ENCODE results near the gene ATG13.

ATG13 gene

DNA sequence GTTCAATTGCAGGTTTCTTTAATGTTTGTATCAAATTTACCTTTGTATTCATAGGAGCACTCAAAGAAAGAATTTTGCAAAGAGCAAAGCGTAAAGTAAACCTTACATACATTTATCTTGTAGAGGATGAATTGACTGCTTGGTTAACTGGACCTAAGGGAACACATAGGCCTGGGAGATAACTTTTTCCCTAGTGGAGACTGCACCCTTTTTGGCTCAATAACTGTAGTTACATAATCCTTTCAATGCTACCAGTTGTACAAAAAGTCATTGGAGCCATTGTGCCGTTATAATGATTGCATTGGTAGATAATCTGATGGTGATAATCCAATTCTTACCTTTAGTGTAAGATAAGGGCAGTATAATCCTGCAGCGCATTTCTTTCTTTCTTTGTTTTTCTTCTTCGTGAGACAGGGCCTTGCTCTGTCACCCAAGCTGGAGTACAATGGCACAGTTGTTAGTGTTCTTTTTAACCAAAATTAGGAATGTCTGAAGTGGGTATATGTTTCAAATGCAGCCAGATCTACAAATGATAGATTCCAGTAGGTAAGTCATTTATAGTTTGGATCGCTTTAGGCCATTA, 18.3 kb downstream of the ATG13 start:
- TF ChIP-seq, protein P1, sequence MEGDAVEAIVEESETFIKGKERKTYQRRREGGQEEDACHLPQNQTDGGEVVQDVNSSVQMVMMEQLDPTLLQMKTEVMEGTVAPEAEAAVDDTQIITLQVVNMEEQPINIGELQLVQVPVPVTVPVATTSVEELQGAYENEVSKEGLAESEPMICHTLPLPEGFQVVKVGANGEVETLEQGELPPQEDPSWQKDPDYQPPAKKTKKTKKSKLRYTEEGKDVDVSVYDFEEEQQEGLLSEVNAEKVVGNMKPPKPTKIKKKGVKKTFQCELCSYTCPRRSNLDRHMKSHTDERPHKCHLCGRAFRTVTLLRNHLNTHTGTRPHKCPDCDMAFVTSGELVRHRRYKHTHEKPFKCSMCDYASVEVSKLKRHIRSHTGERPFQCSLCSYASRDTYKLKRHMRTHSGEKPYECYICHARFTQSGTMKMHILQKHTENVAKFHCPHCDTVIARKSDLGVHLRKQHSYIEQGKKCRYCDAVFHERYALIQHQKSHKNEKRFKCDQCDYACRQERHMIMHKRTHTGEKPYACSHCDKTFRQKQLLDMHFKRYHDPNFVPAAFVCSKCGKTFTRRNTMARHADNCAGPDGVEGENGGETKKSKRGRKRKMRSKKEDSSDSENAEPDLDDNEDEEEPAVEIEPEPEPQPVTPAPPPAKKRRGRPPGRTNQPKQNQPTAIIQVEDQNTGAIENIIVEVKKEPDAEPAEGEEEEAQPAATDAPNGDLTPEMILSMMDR (IDR thresholded peaks at IDR 0.05; ENCODE audit: low read length, missing control alignments), result no peak
- DNase-seq (ENCODE audit: low read depth), result no peak
- H3K4me3 ChIP-seq (replicated peaks; ENCODE audit: low read depth, low read length), result no peak overlapping the region

DNA sequence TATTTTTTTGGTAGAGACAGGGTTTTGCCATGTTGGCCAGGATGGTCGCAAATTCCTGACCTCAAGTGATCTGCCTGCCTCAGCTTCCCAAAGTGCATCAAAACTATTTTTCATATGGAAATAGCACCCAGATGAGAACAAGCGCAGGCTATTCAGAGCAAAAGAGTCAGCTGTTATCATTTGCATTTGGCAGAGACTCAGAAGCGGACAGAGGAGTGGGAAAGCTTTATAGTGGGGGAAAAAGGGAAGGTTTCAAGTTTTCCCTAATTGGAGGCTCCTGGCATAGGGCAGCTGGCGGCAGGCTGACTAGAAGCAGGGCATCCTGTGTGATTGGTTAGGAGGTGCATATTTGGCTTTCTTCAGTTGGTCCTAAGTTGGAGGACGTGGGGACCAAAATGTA, 20.2 kb downstream of the ATG13 start:
- TF ChIP-seq, protein P1 (IDR thresholded peaks at IDR 0.05; ENCODE audit: low read length, missing control alignments), result no peak
- no peak overlapping the region for H3K4me3 ChIP-seq (replicated peaks; ENCODE audit: low read depth, low read length)
- DNase-seq (ENCODE audit: low read depth), result no peak

DNA sequence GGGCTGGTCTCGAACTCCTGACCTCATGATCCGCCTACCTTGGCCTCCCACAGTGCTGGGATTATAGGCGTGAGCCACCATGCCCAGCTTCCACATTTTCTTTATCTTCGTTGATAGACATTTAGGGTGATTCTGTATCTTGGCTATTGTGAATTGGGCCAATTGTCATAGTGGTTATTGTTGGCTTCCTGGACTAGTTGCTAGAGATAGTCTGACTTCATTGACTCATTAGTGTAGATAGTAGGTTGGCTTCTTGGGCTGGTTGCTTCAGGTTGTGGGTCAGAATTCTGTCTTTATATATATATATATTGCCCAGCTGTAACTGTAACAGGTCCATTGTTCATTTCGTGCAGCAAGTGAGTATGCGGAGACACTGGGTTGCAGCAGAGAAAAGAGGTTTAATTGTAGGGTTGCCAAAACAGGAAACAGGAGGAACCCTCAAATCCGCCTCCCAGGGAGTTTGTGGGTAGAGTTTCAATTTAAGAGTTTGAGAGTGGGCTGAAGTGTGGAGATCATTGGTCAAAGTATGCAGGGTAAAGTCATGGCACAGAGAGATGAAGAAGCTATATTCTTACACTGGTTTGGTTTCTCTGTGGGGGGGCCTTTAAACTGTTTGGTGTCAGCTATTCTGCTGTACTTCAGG, 22.0 kb downstream of the ATG13 start:
- TF ChIP-seq, protein P1 (IDR thresholded peaks at IDR 0.05; ENCODE audit: low read length, missing control alignments), result no peak
- DNase-seq (ENCODE audit: low read depth), result no peak
- no peak overlapping the region for H3K4me3 ChIP-seq (replicated peaks; ENCODE audit: low read depth, low read length)

DNA sequence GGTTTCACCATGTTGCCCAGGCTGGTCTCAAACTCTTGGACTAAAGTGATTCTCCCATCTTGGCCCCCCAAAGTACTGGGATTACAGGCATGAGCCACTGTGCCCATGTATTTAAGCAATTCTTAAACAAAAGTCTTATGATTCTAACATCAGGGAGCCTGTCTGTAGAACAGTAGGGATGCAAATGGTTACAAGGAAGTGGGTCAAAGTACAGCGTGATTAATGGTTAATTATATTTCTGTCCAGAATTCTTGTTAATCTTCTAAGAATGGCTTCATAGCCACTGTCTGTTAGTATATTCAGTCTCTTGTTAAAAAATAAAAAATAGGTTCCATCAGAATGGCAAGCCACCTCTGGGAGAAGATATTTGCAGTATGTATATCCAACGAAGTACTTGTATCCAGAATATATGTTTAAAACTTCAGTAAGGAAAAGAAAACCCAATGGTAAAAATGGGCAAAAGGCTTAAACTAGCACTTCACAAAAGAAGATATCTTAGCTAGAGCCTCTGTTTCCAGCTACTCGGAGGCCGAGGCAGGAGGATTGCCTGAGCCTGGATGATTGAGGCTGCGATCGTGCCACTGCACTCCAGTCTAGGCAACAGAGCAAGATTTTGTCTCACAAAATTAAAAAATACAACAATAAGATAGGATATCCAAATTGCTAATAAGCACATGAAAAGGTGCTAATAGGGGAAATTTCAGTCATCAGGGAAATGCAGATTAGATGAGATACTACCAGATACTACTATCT, 22.9 kb downstream of the ATG13 start:
- no peak for DNase-seq (ENCODE audit: low read depth)
- H3K4me3 ChIP-seq (replicated peaks; ENCODE audit: low read depth, low read length), result no peak overlapping the region
- TF ChIP-seq, protein P1 (IDR thresholded peaks at IDR 0.05; ENCODE audit: low read length, missing control alignments), result no peak

DNA sequence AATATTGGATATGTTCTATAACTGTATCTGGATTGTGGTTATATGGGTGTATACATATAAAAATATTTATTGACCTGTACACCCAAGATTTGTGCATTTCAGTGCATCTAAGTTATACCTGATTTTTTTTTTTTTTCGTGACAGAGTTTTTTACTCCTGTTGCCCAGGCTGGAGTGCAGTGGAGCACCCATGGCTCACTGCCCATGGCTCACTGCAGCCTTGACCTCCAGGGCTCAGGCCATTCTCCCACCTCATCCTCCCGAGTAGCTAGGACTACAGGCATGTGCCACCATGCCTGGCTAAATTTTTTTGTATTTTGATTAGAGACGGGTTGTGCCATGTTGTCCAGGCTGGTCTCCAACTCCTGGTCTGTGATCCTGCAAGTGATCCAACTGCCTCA, 24.3 kb downstream of the ATG13 start:
- no peak for DNase-seq (ENCODE audit: low read depth)
- no peak overlapping the region for H3K4me3 ChIP-seq (replicated peaks; ENCODE audit: low read depth, low read length)
- TF ChIP-seq, protein P1 (IDR thresholded peaks at IDR 0.05; ENCODE audit: low read length, missing control alignments), result no peak

DNA sequence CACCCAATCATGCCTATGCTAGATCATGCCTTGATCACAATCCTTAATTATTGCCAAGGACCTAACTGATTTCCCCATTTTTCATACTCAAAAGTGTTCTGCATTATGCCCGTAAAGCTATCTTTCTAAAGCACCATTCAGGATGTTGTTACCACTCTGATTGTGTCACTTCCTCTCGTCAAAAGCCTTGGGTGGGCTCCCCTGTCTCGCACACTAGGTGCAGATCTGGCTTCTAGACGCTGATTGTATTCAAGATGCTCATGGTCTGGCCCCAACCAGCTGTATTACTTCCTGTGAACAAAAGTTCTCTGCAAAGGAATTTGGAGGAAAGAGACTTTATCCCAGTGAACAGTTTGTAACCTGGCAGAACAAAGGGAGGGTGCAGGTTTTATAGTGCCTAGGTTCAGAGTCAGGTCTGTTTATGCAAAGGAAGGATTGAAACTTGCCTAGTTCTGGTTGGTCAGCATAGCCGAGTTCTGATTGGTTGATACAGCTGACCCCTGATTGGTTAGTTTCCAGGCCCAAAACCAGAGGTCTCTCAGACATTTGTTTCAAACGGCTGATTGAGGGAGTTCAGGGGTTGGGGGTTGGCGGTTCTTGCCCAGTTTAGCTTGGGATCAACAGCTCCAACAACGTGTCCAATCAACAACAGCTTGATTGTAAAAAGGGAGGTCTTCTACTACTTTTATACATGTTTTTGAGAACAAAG, 25.4 kb downstream of the ATG13 start:
- no peak overlapping the region for H3K4me3 ChIP-seq (replicated peaks; ENCODE audit: low read depth, low read length)
- no peak for DNase-seq (ENCODE audit: low read depth)
- TF ChIP-seq, protein P1 (IDR thresholded peaks at IDR 0.05; ENCODE audit: low read length, missing control alignments), result no peak
